ENCODE data around the gene STK32C. TPM values are rescaled to one million over a fixed set of nuclear protein-coding genes. Genes with fewer than 3 reads are reported as not detected.

Gene STK32C
- total RNA-seq, 1 donor from 2014 or later: 15.2 TPM

GRCh38 chr10:132203256-132204077 is 104.3 kb downstream of the STK32C start:
- Mint-ChIP-seq H3K4me3 (no peak overlapping the region), H3K9me3 (no peaks in the 10 kb centered on the region), H3K27ac (no peak overlapping the region)

GRCh38 chr10:132202070-132202970 is 105.4 kb downstream of the STK32C start:
- Mint-ChIP-seq H3K27me3 (no peaks in the 10 kb centered on the region), H3K36me3 (ENCODE audit: low read depth) (no peaks in the 10 kb centered on the region), H3K27ac (no peak overlapping the region), H3K4me3 (no peak overlapping the region), H3K4me1 (no peaks in the 10 kb centered on the region), H3K9me3 (no peaks in the 10 kb centered on the region)
- intact Hi-C loops (cut with micrococcal nuclease): no loop called here
- no peak for DNase-seq

More at GRCh38 chr10:132203256-132204077, 104.3 kb downstream of the STK32C start:
- intact Hi-C loops (cut with micrococcal nuclease): no loop called here
- Mint-ChIP-seq H3K27me3 (no peaks in the 10 kb centered on the region), H3K4me1 (no peaks in the 10 kb centered on the region), H3K36me3 (ENCODE audit: low read depth) (no peaks in the 10 kb centered on the region)
- no peak for DNase-seq

GRCh38 chr10:132201111-132201969 is 106.4 kb downstream of the STK32C start:
- Mint-ChIP-seq H3K27me3 (no peaks in the 10 kb centered on the region), H3K4me1 (no peaks in the 10 kb centered on the region), H3K9me3 (no peaks in the 10 kb centered on the region), H3K36me3 (ENCODE audit: low read depth) (no peaks in the 10 kb centered on the region), H3K4me3 (no peak overlapping the region), H3K27ac (no peak overlapping the region)
- no peak for DNase-seq
- intact Hi-C loops (cut with micrococcal nuclease): no loop called here

- Mint-ChIP-seq H3K4me3 (no peak overlapping the region), H3K9me3 (no peaks in the 10 kb centered on the region), H3K27me3 (no peaks in the 10 kb centered on the region), H3K4me1 (no peaks in the 10 kb centered on the region), H3K36me3 (ENCODE audit: low read depth) (no peaks in the 10 kb centered on the region), H3K27ac (no peak overlapping the region)
- intact Hi-C loops (cut with micrococcal nuclease): no loop called here
- DNase-seq: no peak
These were observed 107.2 kb downstream of the STK32C start for GRCh38 chr10:132200344-132201110.

- Mint-ChIP-seq H3K27ac (no peak overlapping the region), H3K27me3 (no peaks in the 10 kb centered on the region), H3K36me3 (ENCODE audit: low read depth) (peaks cover 2% of the 10 kb centered on the region), H3K4me1 (no peaks in the 10 kb centered on the region), H3K9me3 (no peaks in the 10 kb centered on the region), H3K4me3 (no peak overlapping the region)
- intact Hi-C loops (cut with micrococcal nuclease): no loop called here
- DNase-seq: no peak
These were observed 107.9 kb downstream of the STK32C start for GRCh38 chr10:132199854-132200311.

GRCh38 chr10:132199268-132199853 is 108.4 kb downstream of the STK32C start:
- H3K27ac Mint-ChIP-seq: no peak overlapping the region
- H3K27me3 Mint-ChIP-seq: no peaks in the 10 kb centered on the region
- no peaks in the 10 kb centered on the region for H3K4me1 Mint-ChIP-seq
- H3K4me3 Mint-ChIP-seq: no peak overlapping the region
- no peak for DNase-seq
- intact Hi-C loops (cut with micrococcal nuclease): no loop called here
- no peaks in the 10 kb centered on the region for H3K9me3 Mint-ChIP-seq
- H3K36me3 Mint-ChIP-seq (ENCODE audit: low read depth): peaks cover 2% of the 10 kb centered on the region

- Mint-ChIP-seq H3K4me3 (no peak overlapping the region), H3K36me3 (ENCODE audit: low read depth) (peaks cover 4% of the 10 kb centered on the region), H3K9me3 (no peaks in the 10 kb centered on the region), H3K27ac (no peak overlapping the region), H3K4me1 (no peaks in the 10 kb centered on the region), H3K27me3 (no peaks in the 10 kb centered on the region)
- intact Hi-C loops (cut with micrococcal nuclease): no loop called here
- DNase-seq: no peak
These were observed 109.2 kb downstream of the STK32C start for GRCh38 chr10:132198381-132199181.

- Mint-ChIP-seq H3K4me1 (no peaks in the 10 kb centered on the region), H3K36me3 (ENCODE audit: low read depth) (peaks cover 5% of the 10 kb centered on the region), H3K27me3 (no peaks in the 10 kb centered on the region), H3K9me3 (no peaks in the 10 kb centered on the region), H3K4me3 (no peak overlapping the region), H3K27ac (no peak overlapping the region)
- no peak for DNase-seq
- intact Hi-C loops (cut with micrococcal nuclease): no loop called here
These were observed 109.7 kb downstream of the STK32C start for GRCh38 chr10:132198068-132198370.

- no peak for DNase-seq
- H3K27ac Mint-ChIP-seq: no peak overlapping the region
- peaks cover 5% of the 10 kb centered on the region for H3K36me3 Mint-ChIP-seq (ENCODE audit: low read depth)
These were observed 110.3 kb downstream of the STK32C start for GRCh38 chr10:132197271-132198067.

GRCh38 chr10:132196178-132197113 is 111.3 kb downstream of the STK32C start:
- Mint-ChIP-seq H3K4me1 (no peaks in the 10 kb centered on the region), H3K27me3 (no peaks in the 10 kb centered on the region), H3K36me3 (ENCODE audit: low read depth) (peaks cover 6% of the 10 kb centered on the region), H3K4me3 (no peak overlapping the region), H3K27ac (no peak overlapping the region), H3K9me3 (no peaks in the 10 kb centered on the region)
- DNase-seq: no peak
- intact Hi-C loops (cut with micrococcal nuclease): no loop called here

More at GRCh38 chr10:132197271-132198067, 110.3 kb downstream of the STK32C start:
- intact Hi-C loops (cut with micrococcal nuclease): no loop called here
- Mint-ChIP-seq H3K4me1 (no peaks in the 10 kb centered on the region), H3K9me3 (no peaks in the 10 kb centered on the region), H3K4me3 (no peak overlapping the region), H3K27me3 (no peaks in the 10 kb centered on the region)

Data from activated CD4-positive, alpha-beta T cell treated with anti-CD3 and anti-CD28 coated beads, Interleukin-2, amount 10 ng/mL, durations not matched to agents 24 days and 14 days (primary cell).